Heart left ventricle (tissue), 16 donors: ENCODE results near the gene PRR5L. TPM values are rescaled to one million over a fixed set of nuclear protein-coding genes. Genes with fewer than 3 reads are reported as not detected.

Source experiments
- ATAC-seq, 4 donors: fragments of 200-7000 bp; cut with Tn5 transposase; one replicate each; pipeline ENCODE4 v1.9.1; 2020 to 2022; ENCODE audit warnings: moderate library complexity in 4 of 4, mild to moderate bottlenecking in 3 of 4, moderate number of reproducible peaks in 1 of 4
- DNase-seq, 5 donors: peaks; one replicate each; pipeline ENCODE4 v3.0.0-alpha.2; 2020
- H3K27ac ChIP-seq, 12 donors: fragments of 200-600 bp; sonication (generic) in 4 of 12; one replicate each; pipeline versions ENCODE4 v1.5.0 to v1.8.0; 2016 to 2022; ENCODE audit warnings: mild to moderate bottlenecking in 2 of 12
- H3K27me3 ChIP-seq, 9 donors: fragments of 200-600 bp; sonication (generic) in 2 of 9; one replicate each; pipeline versions ENCODE4 v1.5.1 to v1.8.0; 2016 to 2022; ENCODE audit warnings: mild to moderate bottlenecking in 3 of 9
- H3K36me3 ChIP-seq, 9 donors: fragments of 200-600 bp; sonication (generic) in 2 of 9; one replicate each; pipeline versions ENCODE4 v1.5.0 to v1.8.0; 2018 to 2022; ENCODE audit warnings: mild to moderate bottlenecking in 2 of 9
- H3K4me1 ChIP-seq, 12 donors: fragments of 200-600 bp; sonication (generic) in 4 of 12; one replicate each; pipeline versions ENCODE4 v1.5.0 to v1.8.0; 2016 to 2022; ENCODE audit warnings: mild to moderate bottlenecking in 3 of 12
- H3K4me3 ChIP-seq, 12 donors: fragments of 200-600 bp; sonication (generic) in 4 of 12; one replicate each; pipeline versions ENCODE4 v1.5.0 to v1.8.0; 2017 to 2022; ENCODE audit warnings: mild to moderate bottlenecking in 9 of 12, moderate library complexity in 4 of 12
- H3K9me3 ChIP-seq, 12 donors: fragments of 200-600 bp; sonication (generic) in 4 of 12; one replicate each; pipeline versions ENCODE4 v1.5.0 to v1.8.0; 2016 to 2022; ENCODE audit warnings: mild to moderate bottlenecking in 1 of 12
- CTCF ChIP-seq, 12 donors: fragments of 200-600 bp; sonication (generic) in 4 of 12; IDR thresholded peaks; one replicate each; pipeline versions ENCODE4 v1.5.0 to v1.8.0; 2018 to 2022; ENCODE audit warnings: antibody characterized with exemption in 12 of 12, mild to moderate bottlenecking in 5 of 12
- POLR2A ChIP-seq, 2 donors: fragments of 450-650 bp; IDR thresholded peaks; one replicate each; pipeline ENCODE4 v1.6.1; 2017; ENCODE audit warnings: antibody characterized with exemption in 2 of 2, mild to moderate bottlenecking in 2 of 2, moderate library complexity in 2 of 2
- WGBS, 4 donors: extraction: QIAGEN DNeasy Blood & Tissue Kit in 2 of 4; methylation state at CpG; one replicate each; pipeline versions ENCODE4 v1.1.5 to v1.1.7; 2013 to 2018; 5-methylcytosine and 5-hydroxymethylcytosine counted together
- intact Hi-C, 10 donors: fragments of 100-400 bp; cut with DNase I; formaldehyde crosslinking; loops; one replicate each; pipeline versions ENCODE4 v1.11.1 to v1.14.2; 2022
- polyA plus RNA-seq, 2 donors: library from polyadenylated mRNA; stranded (reverse); fragments of 200-250 nt; gene quantifications; one replicate each; pipeline ENCODE4 v1.2.3, GENCODE V29; 2013
- total RNA-seq, 9 donors: library from RNA; depleted of rRNA in 2 of 9; stranded (reverse); fragments of >200 nt in 2 of 9; fragmentation: NEBNext Ultra II Directional in 3 of 9; extraction: Animal tissue kit (Norgen Biotek cat#: 25700) in 3 of 9; gene quantifications; one replicate each; pipeline versions ENCODE4 v1.1.0 to v1.2.4, GENCODE V29; 2016 to 2023
- donor health status: ischemic (EF 13 %, LVEDD 7.1; RV severe dilation, severe dysfunction).
- donor health status: healthy with polysubstance abuse.
- donor health status: DM: no; HTN: yes; CAD: no.
- donor health status: DM: no; HTN: no; CAD: no.
- donor health status: ischemic (EF 25% LVEDD 6.9; RV normal size, moderate dysfunction).
- donor health status: ischemic (EF 25% LVEDD 5.7; RV mildly dilated, moderate dysfunction).
- donor health status: healthy.
- donor health status: DM: yes; HTN: yes; CAD: no.
- donor health status: ischemic (EF 35%, LVEDD 5.7; RV mildly dilated, moderate dysfunction).
- donor health status: nonischemic (EF 11% LVEDD 7.7; RV severe dilation, severe dysfunction).
- donor health status: DM: yes; HTN: yes; CAD: no.
- donor health status: PGD.
- donor health status: ischemic (EF 29% LVEDD 5.4; RV normal size, mild dysfunction).
- donor health status: nonischemic (EF 23%, LVEDD 6.1; RV moderate dilation, normal function).

The PRR5L gene
- total and polyA plus RNA-seq, 11 donors = 0.61 to 17.8 (median 3.1) TPM

- Histone ChIP-seq H3K36me3 (peaks cover 0 to 65% (median 0%) of the 10 kb centered on the region in 9 donors), H3K27me3 (no peaks in the 10 kb centered on the region), H3K9me3 (no peaks in the 10 kb centered on the region), H3K4me1 (peaks cover 0 to 55% (median 24%) of the 10 kb centered on the region in 12 donors), H3K4me3 (peak overlapping the region in 7 of 12 donors; percentile 3 to 43 (median 18)), H3K27ac (peak overlapping the region in 5 of 12 donors; percentile 10 to 61 (median 43))
- DNase-seq (no peak), ATAC-seq (peak in 1 of 4 donors; percentile 31)
- intact Hi-C loops = loop anchor here in 1 of 10 donors (10.0 kb wide), 1 partner anchor 75 kb away; no protein-coding TSS in a partner anchor
- TF ChIP-seq CTCF (IDR thresholded peaks at IDR 0.05) (no peak), POLR2A (IDR thresholded peaks at IDR 0.05) (no peak)
- WGBS, 4 donors = 46 to 66% (median 57%) methylated on average over 3 of the region's 3 CpGs
These were observed 154.1 kb downstream of the PRR5L start for GRCh38 chr11:36450110-36450572.

- DNase-seq (no peak), ATAC-seq (no peak)
- 97 to 100% (median 98%) methylated on average over 6 of the region's 6 CpGs for WGBS, 4 donors
- Histone ChIP-seq H3K36me3 (peaks cover 0 to 65% (median 0%) of the 10 kb centered on the region in 9 donors), H3K4me1 (peaks cover 0 to 64% (median 31%) of the 10 kb centered on the region in 12 donors), H3K4me3 (no peak overlapping the region), H3K27me3 (no peaks in the 10 kb centered on the region), H3K9me3 (no peaks in the 10 kb centered on the region), H3K27ac (no peak overlapping the region)
- intact Hi-C loops = loop anchor here in 1 of 10 donors (10.0 kb wide), 1 partner anchor 76 kb away; no protein-coding TSS in a partner anchor
- no peak for TF ChIP-seq POLR2A (IDR thresholded peaks at IDR 0.05)
- TF ChIP-seq CTCF (IDR thresholded peaks at IDR 0.05) = no peak
These were observed 155.0 kb downstream of the PRR5L start for GRCh38 chr11:36451045-36451444.

GRCh38 chr11:36451681-36452080 is 155.6 kb downstream of the PRR5L start:
- H3K36me3 ChIP-seq = peaks cover 0 to 65% (median 0%) of the 10 kb centered on the region in 9 donors
- TF ChIP-seq POLR2A (IDR thresholded peaks at IDR 0.05) (no peak), CTCF (IDR thresholded peaks at IDR 0.05) (no peak)
- H3K4me3 ChIP-seq = no peak overlapping the region
- no peak overlapping the region for H3K27ac ChIP-seq
- WGBS, 4 donors = 93 to 100% (median 95%) methylated on average over 1 of the region's 1 CpG
- DNase-seq = no peak
- intact Hi-C loops = loop anchor here in 1 of 10 donors (10.0 kb wide), 1 partner anchor 77 kb away; no protein-coding TSS in a partner anchor
- peaks cover 0 to 71% (median 37%) of the 10 kb centered on the region in 12 donors for H3K4me1 ChIP-seq
- no peak for ATAC-seq
- no peaks in the 10 kb centered on the region for H3K9me3 ChIP-seq
- no peaks in the 10 kb centered on the region for H3K27me3 ChIP-seq

- Histone ChIP-seq H3K9me3 (no peaks in the 10 kb centered on the region), H3K4me1 (peaks cover 0 to 76% (median 42%) of the 10 kb centered on the region in 12 donors), H3K36me3 (peaks cover 0 to 63% (median 0%) of the 10 kb centered on the region in 9 donors), H3K4me3 (no peak overlapping the region), H3K27me3 (no peaks in the 10 kb centered on the region), H3K27ac (peak overlapping the region in 5 of 12 donors; percentile 7 to 31 (median 27))
- 51 to 69% (median 69%) methylated on average over 5 of the region's 5 CpGs for WGBS, 4 donors
- intact Hi-C loops = loop anchor here in 1 of 10 donors (10.0 kb wide), 1 partner anchor 78 kb away; no protein-coding TSS in a partner anchor
- ATAC-seq = no peak
- no peak for DNase-seq
- TF ChIP-seq POLR2A (IDR thresholded peaks at IDR 0.05) (no peak), CTCF (IDR thresholded peaks at IDR 0.05) (no peak)
These were observed 156.3 kb downstream of the PRR5L start for GRCh38 chr11:36452236-36452940.
